Hepatocyte (in vitro differentiated cells): Measurements from ENCODE around the gene POLR2E. TPM values are rescaled to one million over a fixed set of nuclear protein-coding genes. Genes with fewer than 3 reads are reported as not detected.

ENCODE experiments used
- DNase-seq: peaks from one replicate; pipeline ENCODE4 v3.0.0-alpha.2; 2016; ENCODE audit warnings: low spot score
- H2AFZ ChIP-seq: fragments of 200-600 bp; sonication (generic); 2 replicates; pipeline ENCODE4 v1.6.0; 2016; ENCODE audit warnings: antibody characterized with exemption, mild to moderate bottlenecking
- H3K27ac ChIP-seq: fragments of 200-600 bp; sonication (generic); 2 replicates; pipeline ENCODE4 v1.5.1; 2016; ENCODE audit warnings: mild to moderate bottlenecking
- H3K27me3 ChIP-seq: fragments of 200-600 bp; sonication (generic); 2 replicates; pipeline ENCODE4 v1.6.1; 2016
- H3K36me3 ChIP-seq: fragments of 200-600 bp; sonication (generic); replicated peaks from 2 replicates; pipeline ENCODE4 v1.5.1; 2016; ENCODE audit warnings: low read depth; ENCODE audit not compliant: insufficient read depth
- H3K4me1 ChIP-seq: fragments of 200-600 bp; sonication (generic); 2 replicates; pipeline ENCODE4 v1.5.1; 2016; ENCODE audit warnings: mild to moderate bottlenecking, moderate library complexity; ENCODE audit not compliant: insufficient read depth
- H3K4me2 ChIP-seq: fragments of 200-600 bp; sonication (generic); 2 replicates; pipeline ENCODE4 v1.6.0; 2016
- H3K4me3 ChIP-seq: fragments of 200-600 bp; sonication (generic); 2 replicates; pipeline ENCODE4 v1.5.1; 2016; ENCODE audit warnings: mild to moderate bottlenecking
- H3K79me2 ChIP-seq: fragments of 200-600 bp; sonication (generic); 2 replicates; pipeline ENCODE4 v1.6.0; 2017; ENCODE audit warnings: mild to moderate bottlenecking
- H3K9me2 ChIP-seq: fragments of 200-600 bp; sonication (generic); replicated peaks from 2 replicates; pipeline ENCODE4 v1.6.0; 2017; ENCODE audit warnings: mild to moderate bottlenecking; ENCODE audit not compliant: insufficient read depth
- H3K9me3 ChIP-seq: fragments of 200-600 bp; sonication (generic); 2 replicates; pipeline ENCODE4 v1.5.1; 2016; ENCODE audit warnings: low read depth, mild to moderate bottlenecking
- H4K20me1 ChIP-seq: fragments of 200-600 bp; sonication (generic); 2 replicates; pipeline ENCODE4 v1.6.0; 2016; ENCODE audit warnings: mild to moderate bottlenecking; ENCODE audit not compliant: insufficient read depth, poor library complexity, severe bottlenecking
- EZH2 ChIP-seq: fragments of 200-600 bp; sonication (generic); IDR thresholded peaks from 2 replicates; pipeline ENCODE4 v1.6.1; 2016; ENCODE audit warnings: antibody characterized with exemption, mild to moderate bottlenecking, borderline replicate concordance
- EZH2phosphoT487 ChIP-seq: fragments of 200-600 bp; sonication (generic); IDR thresholded peaks from one replicate; pipeline ENCODE4 v1.6.1; 2018; ENCODE audit warnings: antibody characterized with exemption, mild to moderate bottlenecking, low read depth, moderate library complexity; ENCODE audit not compliant: unreplicated experiment, severe bottlenecking
- WGBS: methylation state at CpG from one replicate; pipeline ENCODE4 v1.1.6; 2016; ENCODE audit warnings: low lambda C conversion rate; ENCODE audit errors: missing lambda C conversion rate; 5-methylcytosine and 5-hydroxymethylcytosine counted together
- polyA plus RNA-seq: library from polyadenylated mRNA; unstranded; fragments of >200 nt; fragmentation: Nextera tagmentation; extraction: Ambion mirVana; gene quantifications from 2 replicates; pipeline ENCODE4 v1.2.1, GENCODE V29; 2016
- total RNA-seq: library from RNA; depleted of rRNA; stranded (reverse); fragments of >200 nt; gene quantifications from 2 replicates; pipeline ENCODE4 v1.2.3, GENCODE V29; 2014
- TF ChIP-seq, protein P1 (sequence below): fragments of 200-600 bp; sonication (generic); IDR thresholded peaks from 2 replicates; pipeline ENCODE4 v1.5.1; 2016; ENCODE audit warnings: antibody characterized with exemption, mild to moderate bottlenecking; ENCODE audit not compliant: poor library complexity

Gene POLR2E
- total and polyA plus RNA-seq, 2 experiments from 2014 or later: 126 to 328 TPM

DNA sequence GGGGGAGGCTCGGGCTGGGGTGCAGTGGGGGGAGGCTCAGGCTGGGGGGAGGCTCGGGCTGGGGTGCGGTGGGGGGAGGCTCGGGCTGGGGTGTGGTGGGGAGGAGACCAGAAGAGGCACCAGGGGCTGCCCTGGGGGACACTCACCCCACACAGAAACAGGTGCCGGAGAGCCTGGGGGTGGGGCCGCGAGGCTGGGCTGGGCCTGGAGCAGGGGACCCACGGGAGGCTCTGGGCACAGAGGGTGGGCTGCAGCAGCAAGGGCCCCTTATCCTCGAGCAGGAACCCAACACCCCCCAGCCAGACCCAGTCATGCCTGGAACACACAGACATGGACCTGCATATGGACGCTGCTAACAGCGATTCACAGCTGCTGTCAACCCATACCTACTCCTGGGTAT is 42.9 kb upstream of the POLR2E start:
- no peak for TF ChIP-seq EZH2
- TF ChIP-seq EZH2phosphoT487: no peak
- TF ChIP-seq, protein P1, sequence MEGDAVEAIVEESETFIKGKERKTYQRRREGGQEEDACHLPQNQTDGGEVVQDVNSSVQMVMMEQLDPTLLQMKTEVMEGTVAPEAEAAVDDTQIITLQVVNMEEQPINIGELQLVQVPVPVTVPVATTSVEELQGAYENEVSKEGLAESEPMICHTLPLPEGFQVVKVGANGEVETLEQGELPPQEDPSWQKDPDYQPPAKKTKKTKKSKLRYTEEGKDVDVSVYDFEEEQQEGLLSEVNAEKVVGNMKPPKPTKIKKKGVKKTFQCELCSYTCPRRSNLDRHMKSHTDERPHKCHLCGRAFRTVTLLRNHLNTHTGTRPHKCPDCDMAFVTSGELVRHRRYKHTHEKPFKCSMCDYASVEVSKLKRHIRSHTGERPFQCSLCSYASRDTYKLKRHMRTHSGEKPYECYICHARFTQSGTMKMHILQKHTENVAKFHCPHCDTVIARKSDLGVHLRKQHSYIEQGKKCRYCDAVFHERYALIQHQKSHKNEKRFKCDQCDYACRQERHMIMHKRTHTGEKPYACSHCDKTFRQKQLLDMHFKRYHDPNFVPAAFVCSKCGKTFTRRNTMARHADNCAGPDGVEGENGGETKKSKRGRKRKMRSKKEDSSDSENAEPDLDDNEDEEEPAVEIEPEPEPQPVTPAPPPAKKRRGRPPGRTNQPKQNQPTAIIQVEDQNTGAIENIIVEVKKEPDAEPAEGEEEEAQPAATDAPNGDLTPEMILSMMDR: no peak
- WGBS: 85% methylated on average over 6 of the region's 11 CpGs
- no peak overlapping the region for H2AFZ ChIP-seq
- no peak overlapping the region for H3K4me3 ChIP-seq
- no peaks in the 10 kb centered on the region for H4K20me1 ChIP-seq
- H3K79me2 ChIP-seq: peaks cover 8% of the 10 kb centered on the region
- H3K27ac ChIP-seq: no peak overlapping the region
- H3K4me1 ChIP-seq: peaks cover 4% of the 10 kb centered on the region
- H3K36me3 ChIP-seq: no peaks in the 10 kb centered on the region
- no peak overlapping the region for H3K4me2 ChIP-seq
- no peaks in the 10 kb centered on the region for H3K27me3 ChIP-seq
- H3K9me3 ChIP-seq: no peaks in the 10 kb centered on the region
- DNase-seq: no peak
- no peaks in the 10 kb centered on the region for H3K9me2 ChIP-seq

DNA sequence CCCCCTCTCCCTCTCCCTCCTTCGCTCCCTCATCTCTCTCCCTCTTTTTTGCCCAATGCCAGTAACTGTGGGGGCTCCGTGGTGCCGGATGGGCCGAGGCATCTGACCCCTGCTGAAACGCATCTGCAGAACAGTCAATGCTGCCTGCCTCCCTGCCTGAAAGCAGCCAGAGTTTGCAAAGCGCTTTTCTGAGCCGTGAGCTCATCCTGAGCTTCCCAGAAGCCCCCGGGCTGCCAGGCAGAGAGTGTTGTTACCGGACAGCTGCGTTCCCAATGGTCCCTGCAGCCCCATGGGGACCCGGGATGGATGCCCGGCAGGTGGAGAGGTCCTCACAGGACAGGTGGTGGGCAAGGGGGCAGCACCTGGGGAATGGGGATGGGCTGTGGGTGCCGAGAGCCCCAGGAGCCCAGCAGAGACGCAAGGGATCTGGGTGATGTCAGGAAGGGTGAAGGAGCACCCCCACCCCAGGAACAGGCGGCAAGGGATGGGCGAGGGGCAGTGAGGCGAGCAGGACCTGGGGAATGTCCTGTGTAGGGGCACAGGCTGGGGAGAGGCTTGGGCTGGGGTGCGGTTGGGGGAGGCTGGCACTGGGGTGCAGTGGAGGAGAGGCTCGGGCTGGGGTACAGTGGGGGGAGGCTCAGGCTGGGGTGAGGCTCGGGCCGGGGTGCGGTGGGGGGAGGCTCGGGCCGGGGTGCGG is 41.6 kb upstream of the POLR2E start:
- H3K4me3 ChIP-seq: no peak overlapping the region
- H4K20me1 ChIP-seq: no peaks in the 10 kb centered on the region
- H3K9me2 ChIP-seq: no peaks in the 10 kb centered on the region
- no peaks in the 10 kb centered on the region for H3K36me3 ChIP-seq
- H3K79me2 ChIP-seq: peaks cover 11% of the 10 kb centered on the region
- TF ChIP-seq, protein P1: no peak
- no peak for TF ChIP-seq EZH2
- no peak for TF ChIP-seq EZH2phosphoT487
- WGBS: 87% methylated on average over 13 of the region's 25 CpGs
- no peaks in the 10 kb centered on the region for H3K9me3 ChIP-seq
- H3K27ac ChIP-seq: no peak overlapping the region
- no peak overlapping the region for H2AFZ ChIP-seq
- H3K4me1 ChIP-seq: peaks cover 12% of the 10 kb centered on the region
- no peaks in the 10 kb centered on the region for H3K27me3 ChIP-seq
- no peak for DNase-seq
- no peak overlapping the region for H3K4me2 ChIP-seq

GRCh38 chr19:1136201-1136600 is 41.0 kb upstream of the POLR2E start:
- Histone ChIP-seq H3K79me2 (peaks cover 16% of the 10 kb centered on the region), H3K4me2 (no peak overlapping the region), H3K4me3 (no peak overlapping the region), H4K20me1 (peaks cover 3% of the 10 kb centered on the region), H2AFZ (no peak overlapping the region), H3K36me3 (no peaks in the 10 kb centered on the region), H3K9me3 (no peaks in the 10 kb centered on the region), H3K4me1 (peaks cover 17% of the 10 kb centered on the region), H3K27me3 (no peaks in the 10 kb centered on the region), H3K27ac (no peak overlapping the region), H3K9me2 (no peaks in the 10 kb centered on the region)
- no peak for DNase-seq
- TF ChIP-seq EZH2 (no peak), EZH2phosphoT487 (no peak)
- TF ChIP-seq, protein P1: no peak
- WGBS: 79% methylated on average over 12 of the region's 12 CpGs
